Measurements from ENCODE around the gene NRXN3. TPM values are rescaled to one million over a fixed set of nuclear protein-coding genes. Genes with fewer than 3 reads are reported as not detected.

The NRXN3 gene
- total RNA-seq, 1 donor: under 0.01 TPM

DNA sequence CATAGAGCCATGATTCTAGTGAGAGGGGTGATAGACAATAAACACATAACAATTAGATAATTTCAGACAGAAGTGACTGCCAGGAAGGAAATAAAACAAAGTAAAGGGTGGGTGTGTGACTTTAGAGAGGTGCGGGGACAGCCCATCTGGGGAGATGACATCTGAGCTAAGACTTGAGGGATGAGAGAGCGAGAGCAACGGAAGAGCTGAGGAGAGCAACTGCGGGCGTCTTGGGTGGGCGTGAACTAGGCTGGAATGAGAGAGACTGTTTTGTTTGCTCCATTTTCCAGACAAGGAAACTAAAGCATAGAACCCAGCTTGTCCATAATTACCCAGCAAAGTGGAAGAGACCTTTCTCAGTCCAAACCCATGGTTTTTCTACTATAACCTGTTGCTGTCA is 25.3 kb downstream of the NRXN3 start:
- Histone ChIP-seq H3K27me3 (ENCODE audit: insufficient read depth, low read length) (no peaks in the 10 kb centered on the region), H3K9me3 (ENCODE audit: low read depth, low read length) (no peaks in the 10 kb centered on the region), H3K4me3 (ENCODE audit: low read length) (no peak overlapping the region), H3K4me1 (ENCODE audit: insufficient read depth, low read length) (no peaks in the 10 kb centered on the region)

DNA sequence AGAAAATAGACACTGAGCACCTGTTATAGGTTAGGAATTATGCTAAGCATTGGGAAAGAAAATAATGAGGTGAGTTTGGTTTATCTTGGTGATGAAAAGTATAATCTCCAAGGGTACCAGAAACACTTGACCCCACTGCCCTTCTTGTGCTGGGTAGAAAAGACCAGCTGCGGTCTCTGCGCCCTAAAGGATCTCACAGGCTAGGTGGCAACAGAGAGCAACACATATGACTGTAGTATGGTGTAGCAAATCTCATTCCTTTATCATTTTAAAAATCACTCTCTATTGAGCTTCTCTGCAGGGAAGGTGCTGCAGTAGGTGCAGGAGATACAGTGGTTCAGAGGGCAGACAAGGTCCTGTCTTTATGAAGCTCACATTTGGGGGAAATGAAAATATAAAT is 26.1 kb downstream of the NRXN3 start:
- no peaks in the 10 kb centered on the region for H3K27me3 ChIP-seq (ENCODE audit: insufficient read depth, low read length)
- H3K4me1 ChIP-seq (ENCODE audit: insufficient read depth, low read length): no peaks in the 10 kb centered on the region
- no peak overlapping the region for H3K4me3 ChIP-seq (ENCODE audit: low read length)
- no peaks in the 10 kb centered on the region for H3K9me3 ChIP-seq (ENCODE audit: low read depth, low read length)

DNA sequence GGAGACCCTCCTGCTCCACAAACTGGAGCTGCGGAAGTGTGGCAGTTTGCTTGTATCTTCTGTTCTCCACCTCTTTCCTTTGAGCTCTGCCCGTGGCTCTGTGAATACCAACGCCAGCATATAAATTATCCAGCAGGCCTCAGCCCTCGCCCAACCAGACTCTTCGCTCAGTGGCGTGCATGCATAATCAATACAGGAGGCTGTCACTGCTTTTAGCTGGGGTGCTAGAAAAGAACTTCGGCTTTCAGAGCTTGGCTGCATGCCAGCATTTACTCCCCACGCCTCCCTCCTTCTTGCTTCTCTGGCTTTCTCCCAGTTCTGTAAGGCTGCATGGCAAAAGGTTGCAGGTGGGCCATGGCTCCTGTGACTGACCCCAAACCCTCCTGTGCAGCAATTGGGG is 26.9 kb downstream of the NRXN3 start:
- Histone ChIP-seq H3K4me3 (ENCODE audit: low read length) (no peak overlapping the region), H3K4me1 (ENCODE audit: insufficient read depth, low read length) (peaks cover 6% of the 10 kb centered on the region), H3K27me3 (ENCODE audit: insufficient read depth, low read length) (no peaks in the 10 kb centered on the region)

DNA sequence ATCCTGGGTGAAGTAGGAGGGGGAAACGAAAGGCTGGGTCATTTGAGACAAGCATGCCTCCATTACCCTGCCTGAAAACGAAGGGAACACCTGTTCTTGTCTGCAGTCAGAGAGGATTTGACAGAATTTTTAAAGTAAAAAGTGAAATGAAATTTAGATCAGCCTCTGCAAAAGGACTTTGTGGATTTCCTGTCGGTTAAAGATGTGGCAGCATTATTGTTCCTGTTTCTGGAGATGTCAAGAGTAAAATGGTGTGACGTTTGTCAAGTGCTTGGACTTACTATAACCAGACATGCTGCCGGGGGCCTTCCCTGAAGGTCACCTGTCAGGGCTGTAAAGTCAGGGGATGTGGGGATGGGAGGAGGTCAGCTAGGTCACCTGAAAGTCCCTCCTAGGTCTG is 32.0 kb downstream of the NRXN3 start:
- Histone ChIP-seq H3K9me3 (ENCODE audit: low read depth, low read length) (no peaks in the 10 kb centered on the region), H3K27me3 (ENCODE audit: insufficient read depth, low read length) (no peaks in the 10 kb centered on the region), H3K4me1 (ENCODE audit: insufficient read depth, low read length) (peaks cover 14% of the 10 kb centered on the region), H3K4me3 (ENCODE audit: low read length) (no peak overlapping the region)

More for the DNA sequence above, 26.9 kb downstream of the NRXN3 start:
- no peaks in the 10 kb centered on the region for H3K9me3 ChIP-seq (ENCODE audit: low read depth, low read length)

DNA sequence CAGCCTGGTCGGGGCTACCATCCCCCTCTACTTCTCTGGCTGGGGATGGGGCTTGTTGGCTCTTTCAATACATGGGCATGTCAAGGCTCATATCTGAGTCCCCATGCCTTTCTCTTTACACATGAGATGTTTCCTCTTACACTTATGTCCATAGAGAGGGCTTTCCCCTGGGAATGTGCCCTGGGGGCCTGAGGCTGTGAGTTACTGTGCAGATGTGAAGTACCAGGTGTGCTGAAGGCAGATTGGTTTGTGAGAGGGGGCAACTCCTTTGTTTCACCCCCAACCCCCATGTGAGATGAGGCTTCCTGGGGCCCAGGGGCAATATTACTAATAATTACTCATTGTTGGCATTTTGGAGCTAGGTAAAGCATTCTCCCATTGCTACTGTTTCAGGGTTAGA is 32.8 kb downstream of the NRXN3 start:
- H3K9me3 ChIP-seq (ENCODE audit: low read depth, low read length): no peaks in the 10 kb centered on the region
- peaks cover 14% of the 10 kb centered on the region for H3K4me1 ChIP-seq (ENCODE audit: insufficient read depth, low read length)
- no peaks in the 10 kb centered on the region for H3K27me3 ChIP-seq (ENCODE audit: insufficient read depth, low read length)
- no peak overlapping the region for H3K4me3 ChIP-seq (ENCODE audit: low read length)

DNA sequence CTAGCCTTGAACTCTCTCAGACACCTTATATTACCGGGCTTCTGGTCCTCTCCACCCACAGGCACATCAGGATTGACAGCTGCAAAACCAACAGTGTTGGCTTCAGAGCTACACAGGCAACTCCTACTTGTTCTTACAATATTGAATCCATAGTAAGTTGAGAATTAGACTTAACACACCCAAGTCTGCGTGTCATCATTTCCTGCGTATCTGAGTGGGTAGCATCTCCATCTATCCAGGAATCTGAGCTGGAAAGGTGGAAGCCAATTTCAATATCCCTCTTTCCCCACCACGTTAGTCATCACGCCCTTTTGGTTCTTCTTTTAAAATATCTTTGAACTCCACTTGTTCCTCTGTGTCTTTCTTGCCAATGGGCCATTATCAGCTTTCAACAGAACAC is 37.2 kb downstream of the NRXN3 start:
- Histone ChIP-seq H3K27me3 (ENCODE audit: insufficient read depth, low read length) (no peaks in the 10 kb centered on the region), H3K9me3 (ENCODE audit: low read depth, low read length) (no peaks in the 10 kb centered on the region), H3K4me1 (ENCODE audit: insufficient read depth, low read length) (peaks cover 4% of the 10 kb centered on the region), H3K4me3 (ENCODE audit: low read length) (no peak overlapping the region)

DNA sequence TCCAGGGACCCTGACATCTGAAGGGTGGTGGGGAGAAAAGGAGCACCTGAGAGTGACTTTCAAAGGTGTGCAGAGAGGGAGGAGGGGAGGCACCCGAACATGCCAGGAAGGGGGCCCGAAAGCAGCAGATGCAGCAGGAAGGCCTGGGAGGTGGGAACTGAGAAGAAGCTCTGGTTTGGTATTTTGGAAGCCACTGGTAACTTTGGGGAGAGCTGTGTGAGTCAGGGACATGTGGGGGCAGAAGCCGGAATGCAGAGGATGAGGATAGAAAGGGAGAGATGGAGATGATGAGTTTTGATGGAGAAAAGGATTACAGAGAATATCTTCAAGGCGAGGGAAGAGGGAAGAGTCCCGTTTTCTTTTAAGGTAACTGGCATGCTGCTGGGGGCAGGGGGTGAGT is 50.1 kb downstream of the NRXN3 start:
- H3K9me3 ChIP-seq (ENCODE audit: low read depth, low read length): no peaks in the 10 kb centered on the region
- no peak overlapping the region for H3K4me3 ChIP-seq (ENCODE audit: low read length)
- H3K4me1 ChIP-seq (ENCODE audit: insufficient read depth, low read length): no peaks in the 10 kb centered on the region
- no peaks in the 10 kb centered on the region for H3K27me3 ChIP-seq (ENCODE audit: insufficient read depth, low read length)

DNA sequence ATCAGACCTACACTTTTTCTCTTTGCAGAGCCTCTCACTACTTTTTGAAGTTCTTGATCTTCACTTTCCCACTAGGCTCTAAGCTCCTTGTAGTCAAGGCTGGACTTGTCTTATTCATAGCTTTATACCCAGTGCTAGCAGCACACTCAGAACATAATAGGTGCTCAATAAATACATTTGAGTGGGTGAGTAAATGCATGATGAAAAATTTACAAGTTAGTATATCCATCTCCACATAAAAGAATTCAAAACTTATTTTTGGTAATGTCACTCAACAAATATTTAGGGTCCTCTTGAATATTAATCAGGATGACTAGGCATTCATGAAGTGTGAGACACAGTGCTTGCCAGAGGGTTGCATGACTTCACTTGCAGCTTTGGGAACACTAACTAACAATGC is 52.6 kb downstream of the NRXN3 start:
- no peaks in the 10 kb centered on the region for H3K9me3 ChIP-seq (ENCODE audit: low read depth, low read length)

DNA sequence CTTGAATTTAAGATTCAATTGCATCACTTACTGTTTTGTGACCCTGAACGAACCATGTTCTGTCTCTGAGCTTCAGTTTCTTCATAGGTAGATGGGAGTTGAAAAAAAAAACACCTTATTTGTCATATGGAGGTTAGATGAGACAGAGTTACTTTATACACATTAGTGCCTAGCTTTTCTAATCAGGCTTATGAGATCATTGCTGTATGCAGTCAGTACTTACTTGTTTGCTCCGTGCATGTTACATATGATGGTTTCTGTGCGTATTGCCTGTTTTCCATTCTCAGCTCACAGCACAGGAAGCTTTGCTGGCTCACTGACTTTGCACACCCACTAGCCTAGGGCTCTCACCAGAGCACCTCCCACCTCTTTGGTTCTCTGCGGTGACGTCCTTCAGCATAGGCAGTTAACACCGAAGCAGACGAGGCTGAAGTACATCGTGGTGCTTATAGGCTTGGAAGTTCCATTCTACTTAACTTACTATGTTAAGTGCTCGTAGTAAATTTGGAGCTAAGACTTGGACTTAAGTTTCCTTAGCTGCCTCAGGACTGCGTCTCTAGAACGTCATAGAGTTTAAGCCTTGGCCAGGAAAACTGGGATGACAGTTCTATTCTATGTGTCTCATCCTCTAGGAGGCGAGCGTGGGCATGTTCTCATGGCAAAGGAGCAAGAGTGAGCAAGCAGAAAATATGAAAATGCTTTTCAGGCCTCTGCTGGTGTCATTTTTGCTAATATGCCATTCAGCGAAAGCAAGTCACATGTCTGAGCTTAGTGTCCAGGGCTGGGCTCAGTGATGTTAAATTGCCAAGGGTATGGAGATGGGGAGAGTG is 57.3 kb downstream of the NRXN3 start:
- Histone ChIP-seq H3K4me3 (ENCODE audit: low read length) (no peak overlapping the region), H3K9me3 (ENCODE audit: low read depth, low read length) (no peaks in the 10 kb centered on the region), H3K4me1 (ENCODE audit: insufficient read depth, low read length) (no peaks in the 10 kb centered on the region), H3K27me3 (ENCODE audit: insufficient read depth, low read length) (no peaks in the 10 kb centered on the region)

More for the DNA sequence above, 52.6 kb downstream of the NRXN3 start:
- Histone ChIP-seq H3K4me1 (ENCODE audit: insufficient read depth, low read length) (no peaks in the 10 kb centered on the region), H3K27me3 (ENCODE audit: insufficient read depth, low read length) (no peaks in the 10 kb centered on the region), H3K4me3 (ENCODE audit: low read length) (no peak overlapping the region)

DNA sequence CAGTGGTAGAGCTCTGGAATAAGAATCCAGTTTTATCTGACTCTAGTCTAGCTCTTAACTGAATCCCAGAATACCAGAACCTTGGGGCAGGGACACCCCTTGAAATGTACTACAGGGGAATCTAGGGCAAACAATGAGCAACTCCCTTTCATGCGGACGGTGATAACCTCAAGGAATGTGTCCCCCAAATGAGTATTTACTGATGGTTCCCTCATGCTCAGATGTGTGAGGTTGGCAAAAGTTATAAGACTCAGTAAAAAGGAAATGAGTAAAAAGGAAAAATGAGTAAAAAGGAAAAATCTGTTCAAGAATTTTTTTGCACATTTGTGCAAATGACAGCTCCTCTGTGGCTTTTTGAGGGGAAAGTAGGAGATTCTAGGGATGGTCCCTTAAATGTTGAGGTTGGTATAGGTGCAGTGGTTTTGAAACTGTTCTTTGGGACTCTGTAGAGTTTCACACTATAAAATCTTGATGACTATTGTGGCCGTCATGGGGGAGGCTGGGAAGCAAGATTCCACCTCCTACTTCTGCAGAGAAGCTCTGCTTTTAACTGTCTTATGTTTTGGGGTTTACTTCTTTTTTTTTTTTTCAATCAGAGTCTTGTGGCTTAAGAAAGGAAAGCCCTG is 58.6 kb downstream of the NRXN3 start:
- Histone ChIP-seq H3K27me3 (ENCODE audit: insufficient read depth, low read length) (no peaks in the 10 kb centered on the region), H3K9me3 (ENCODE audit: low read depth, low read length) (no peaks in the 10 kb centered on the region), H3K4me3 (ENCODE audit: low read length) (no peak overlapping the region), H3K4me1 (ENCODE audit: insufficient read depth, low read length) (no peaks in the 10 kb centered on the region)

DNA sequence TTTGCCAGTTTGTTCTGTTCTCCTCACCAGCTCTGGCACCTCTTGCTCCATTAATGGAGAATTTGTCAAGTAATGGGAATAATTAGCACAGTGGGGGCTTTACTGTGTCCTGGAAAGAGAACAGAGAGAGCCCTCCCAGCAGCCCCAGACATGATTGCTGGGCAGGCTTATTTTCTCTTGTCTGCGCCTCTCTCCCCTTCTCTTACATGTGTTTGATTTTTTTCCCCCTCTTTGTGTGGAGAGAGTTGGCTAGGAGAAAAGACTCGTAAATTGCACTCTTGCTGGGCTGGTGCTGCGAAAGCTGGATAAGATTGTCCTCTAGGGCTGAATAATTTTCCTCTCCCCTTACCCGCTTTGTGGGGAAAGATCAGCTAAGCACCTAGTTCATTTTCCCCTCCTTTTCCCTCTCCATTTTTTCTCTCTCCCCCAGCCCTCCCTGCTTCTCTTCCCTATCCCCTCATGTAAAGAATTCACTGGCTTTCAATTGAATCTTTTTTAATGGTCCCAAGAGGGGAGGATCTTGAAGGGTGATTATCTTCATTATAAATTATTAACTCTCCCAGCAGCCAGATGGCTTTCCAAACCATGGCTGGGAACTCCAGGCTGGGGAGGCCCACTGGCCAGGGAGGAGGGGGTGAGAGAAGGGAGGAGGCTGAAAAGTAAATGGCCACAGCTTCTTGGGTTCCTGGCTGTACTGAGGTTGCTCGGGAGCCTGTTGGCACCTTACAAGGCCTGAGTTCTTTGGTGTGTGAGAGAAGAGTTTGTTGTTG is 62.2 kb downstream of the NRXN3 start:
- Histone ChIP-seq H3K9me3 (ENCODE audit: low read depth, low read length) (no peaks in the 10 kb centered on the region), H3K27me3 (ENCODE audit: insufficient read depth, low read length) (no peaks in the 10 kb centered on the region), H3K4me3 (ENCODE audit: low read length) (no peak overlapping the region), H3K4me1 (ENCODE audit: insufficient read depth, low read length) (no peaks in the 10 kb centered on the region)

DNA sequence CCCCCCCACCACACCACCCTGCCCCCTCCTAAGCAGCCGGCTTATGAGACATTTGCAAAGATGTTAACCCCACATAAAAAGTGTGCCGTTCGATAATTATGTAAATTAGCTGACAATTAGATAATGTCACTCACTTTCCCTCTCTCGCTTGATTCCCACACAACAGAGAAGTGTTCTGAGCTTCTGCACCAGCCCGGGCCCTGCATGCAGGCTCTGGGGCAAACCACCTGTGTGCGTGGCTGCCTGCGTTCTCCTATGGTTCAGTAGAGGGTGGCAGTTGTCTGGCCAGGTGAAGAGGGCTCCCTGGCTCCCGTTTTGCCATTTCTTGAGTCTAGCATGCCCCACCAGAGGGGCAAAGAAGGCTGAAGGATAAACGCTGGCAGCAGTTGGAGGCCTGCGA is 68.0 kb downstream of the NRXN3 start:
- no peaks in the 10 kb centered on the region for H3K27me3 ChIP-seq (ENCODE audit: insufficient read depth, low read length)
- H3K9me3 ChIP-seq (ENCODE audit: low read depth, low read length): no peaks in the 10 kb centered on the region
- H3K4me1 ChIP-seq (ENCODE audit: insufficient read depth, low read length): no peaks in the 10 kb centered on the region
- H3K4me3 ChIP-seq (ENCODE audit: low read length): no peak overlapping the region

DNA sequence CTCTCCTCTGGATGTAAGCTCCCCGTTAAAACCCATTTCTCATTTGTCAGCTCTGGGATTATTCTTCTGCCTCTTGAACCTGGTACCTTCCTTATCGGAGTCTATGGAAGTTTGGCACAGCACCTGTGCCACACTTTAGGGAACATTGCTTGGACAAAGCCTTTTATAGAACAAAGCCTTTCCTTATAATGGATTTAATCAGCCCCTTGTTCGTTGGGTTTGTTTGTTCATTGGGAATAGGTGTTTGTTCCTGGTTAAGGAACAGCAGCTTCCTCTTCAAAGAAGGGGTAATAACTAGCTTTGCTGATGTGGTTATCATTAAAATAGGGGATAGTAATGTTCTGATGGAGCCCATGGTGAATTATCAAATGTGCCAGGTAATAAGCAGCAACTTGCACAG is 70.4 kb downstream of the NRXN3 start:
- no peaks in the 10 kb centered on the region for H3K27me3 ChIP-seq (ENCODE audit: insufficient read depth, low read length)
- H3K9me3 ChIP-seq (ENCODE audit: low read depth, low read length): no peaks in the 10 kb centered on the region
- H3K4me3 ChIP-seq (ENCODE audit: low read length): no peak overlapping the region
- H3K4me1 ChIP-seq (ENCODE audit: insufficient read depth, low read length): no peaks in the 10 kb centered on the region

DNA sequence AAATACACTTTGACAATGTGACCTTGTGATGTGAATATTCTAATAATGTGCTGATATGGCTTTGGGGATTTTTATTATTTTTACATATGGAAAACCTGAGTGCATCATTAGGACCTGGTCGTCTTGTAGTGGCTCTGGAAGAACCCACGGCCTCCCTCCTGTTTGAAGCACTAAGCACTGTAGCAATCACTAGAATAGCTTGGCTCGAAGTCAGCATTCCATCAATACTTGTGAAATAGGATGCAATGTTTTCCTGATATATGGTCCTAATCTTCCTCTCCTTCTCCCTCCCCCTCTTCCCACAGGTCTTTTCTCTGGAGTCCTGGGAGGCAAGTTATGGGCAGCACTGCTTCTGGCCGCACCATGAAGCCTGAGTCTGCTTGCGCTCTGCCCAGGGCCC is 71.9 kb downstream of the NRXN3 start:
- H3K4me3 ChIP-seq (ENCODE audit: low read length): no peak overlapping the region
- no peaks in the 10 kb centered on the region for H3K9me3 ChIP-seq (ENCODE audit: low read depth, low read length)
- no peaks in the 10 kb centered on the region for H3K4me1 ChIP-seq (ENCODE audit: insufficient read depth, low read length)
- no peaks in the 10 kb centered on the region for H3K27me3 ChIP-seq (ENCODE audit: insufficient read depth, low read length)

DNA sequence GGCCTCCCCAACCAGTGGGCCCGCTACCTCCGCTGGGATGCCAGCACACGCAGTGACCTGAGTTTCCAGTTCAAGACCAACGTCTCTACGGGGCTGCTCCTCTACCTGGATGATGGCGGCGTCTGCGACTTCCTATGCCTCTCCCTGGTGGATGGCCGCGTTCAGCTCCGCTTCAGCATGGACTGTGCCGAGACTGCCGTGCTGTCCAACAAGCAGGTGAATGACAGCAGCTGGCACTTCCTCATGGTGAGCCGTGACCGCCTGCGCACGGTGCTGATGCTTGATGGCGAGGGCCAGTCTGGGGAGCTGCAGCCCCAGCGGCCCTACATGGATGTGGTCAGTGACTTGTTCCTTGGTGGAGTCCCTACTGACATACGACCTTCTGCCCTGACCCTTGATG is 73.0 kb downstream of the NRXN3 start:
- Histone ChIP-seq H3K4me3 (ENCODE audit: low read length) (no peak overlapping the region), H3K9me3 (ENCODE audit: low read depth, low read length) (no peaks in the 10 kb centered on the region)

More for the DNA sequence above, 73.0 kb downstream of the NRXN3 start:
- H3K27me3 ChIP-seq (ENCODE audit: insufficient read depth, low read length): no peaks in the 10 kb centered on the region
- H3K4me1 ChIP-seq (ENCODE audit: insufficient read depth, low read length): no peaks in the 10 kb centered on the region
